ENCODE data around the gene TUBA1B. TPM values are rescaled to one million over a fixed set of nuclear protein-coding genes. Genes with fewer than 3 reads are reported as not detected.
"Not testable (repeated sequence)": the region's sequence is repeated elsewhere in the genome, so short reads cannot be mapped to it uniquely, and the experiment has no call there.

The TUBA1B gene
- total RNA-seq (941 TPM), polyA plus RNA-seq (999 TPM)

DNA sequence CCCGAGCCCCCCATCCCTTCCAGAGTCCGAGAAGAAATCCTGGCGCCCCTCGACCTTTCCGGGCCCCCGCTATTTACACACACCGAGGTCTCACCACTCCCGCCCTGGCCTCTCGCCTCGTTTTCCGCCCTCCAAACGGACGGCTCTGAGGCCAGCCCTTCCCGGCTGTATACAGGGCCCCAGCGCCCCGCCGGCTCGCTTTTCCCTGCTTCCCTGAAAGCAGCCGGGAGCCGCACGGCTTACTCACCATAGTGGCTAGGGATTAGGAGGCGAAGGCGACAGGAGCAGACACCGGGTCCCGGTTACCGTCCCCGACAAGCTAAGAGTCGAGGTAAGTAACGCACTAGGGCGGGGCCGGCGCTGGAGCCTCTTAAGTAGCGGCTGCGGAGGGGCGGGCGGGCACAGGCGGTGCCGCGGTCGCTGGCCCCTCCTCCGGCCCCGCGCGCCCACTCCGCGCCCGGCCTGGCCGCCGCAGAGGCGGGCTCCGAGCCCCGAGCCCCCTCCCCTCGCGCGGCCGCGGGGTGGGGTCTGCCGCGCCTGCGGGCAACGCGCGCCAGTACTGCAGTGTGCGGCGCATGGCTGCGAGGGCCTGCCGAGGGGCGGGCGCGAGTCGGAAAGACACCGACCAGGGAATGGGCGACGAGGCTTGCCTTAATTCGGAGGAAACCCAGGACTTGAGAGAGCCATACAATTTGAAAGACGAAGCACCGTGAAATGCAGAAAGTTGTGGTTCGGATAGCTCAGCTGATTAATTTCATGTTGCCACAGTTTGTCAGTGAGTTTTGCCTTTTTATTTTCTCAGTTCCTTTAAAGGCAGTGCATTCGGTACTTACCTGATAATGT lies at the start of gene TUBA1B:
TUBA1B (minus strand) TSS at position 345 of the 843 bp plus-strand sequence; CDS start at position 250, 95 bp downstream.
- peak; percentile 74 for DNase-seq (ENCODE audit: extremely low spot score)
- Histone ChIP-seq H3K4me3 (ENCODE audit: low read depth, low read length) (peak within 1 kb of the TSS; percentile 86), H3K27ac (ENCODE audit: low read depth) (peak within 1 kb of the TSS; percentile 100), H3K36me3 (ENCODE audit: insufficient read depth) (peaks cover 5% of the 10 kb centered on the region), H3K4me1 (ENCODE audit: insufficient read depth) (no peaks in the 10 kb centered on the region)
- under 1% methylated on average over 79 of the region's 79 CpGs for WGBS

DNA sequence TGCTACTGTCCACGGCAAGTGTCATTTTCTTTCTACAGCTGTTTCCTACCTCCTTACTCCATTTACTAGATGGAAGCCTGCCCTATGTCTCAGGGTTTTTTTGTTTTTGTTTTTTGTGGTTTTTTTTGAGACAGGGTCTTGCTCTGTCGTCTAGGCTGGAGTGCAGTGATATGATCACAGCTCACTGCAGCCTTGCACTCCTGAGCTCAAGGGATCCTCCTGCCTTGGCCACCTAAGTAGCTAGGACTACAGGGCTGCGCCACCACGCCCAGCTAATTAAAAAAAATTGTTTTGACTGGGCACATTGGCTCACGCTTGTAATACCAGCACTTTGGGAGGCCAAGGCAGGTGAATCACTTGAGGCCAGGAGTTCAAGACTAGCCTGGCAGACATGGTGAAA lies 43.0 kb upstream of the TUBA1B start:
- Histone ChIP-seq H3K36me3 (ENCODE audit: insufficient read depth) (no peaks in the 10 kb centered on the region), H3K4me1 (ENCODE audit: insufficient read depth) (no peaks in the 10 kb centered on the region), H3K4me3 (ENCODE audit: low read depth, low read length) (no peak overlapping the region), H3K27ac (ENCODE audit: low read depth) (no peak overlapping the region)
- 84% methylated on average over 5 of the region's 5 CpGs for WGBS
- DNase-seq (ENCODE audit: extremely low spot score) = no peak

DNA sequence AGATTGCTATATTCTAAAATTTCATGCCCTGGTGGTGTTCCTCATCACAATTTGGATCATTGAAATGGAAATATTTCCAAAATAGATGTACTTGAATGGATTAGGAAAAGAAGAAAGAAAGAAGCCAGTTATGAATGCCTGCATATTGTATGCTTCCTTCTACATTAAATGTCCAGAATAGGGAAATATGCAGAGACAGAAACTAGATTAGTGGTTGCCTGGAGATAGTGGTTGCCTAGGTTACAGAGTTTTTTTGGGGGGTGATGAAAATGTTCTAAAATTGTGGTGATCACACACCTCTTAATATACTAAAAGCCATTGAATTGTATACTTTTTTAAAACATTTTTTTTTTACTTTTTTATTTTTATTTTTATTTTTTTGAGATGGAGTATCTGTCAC lies 39.7 kb upstream of the TUBA1B start:
- no peak overlapping the region for H3K27ac ChIP-seq (ENCODE audit: low read depth)
- H3K36me3 ChIP-seq (ENCODE audit: insufficient read depth) = no peaks in the 10 kb centered on the region
- H3K4me3 ChIP-seq (ENCODE audit: low read depth, low read length) = no peak overlapping the region
- no peak for DNase-seq (ENCODE audit: extremely low spot score)
- no peaks in the 10 kb centered on the region for H3K4me1 ChIP-seq (ENCODE audit: insufficient read depth)

DNA sequence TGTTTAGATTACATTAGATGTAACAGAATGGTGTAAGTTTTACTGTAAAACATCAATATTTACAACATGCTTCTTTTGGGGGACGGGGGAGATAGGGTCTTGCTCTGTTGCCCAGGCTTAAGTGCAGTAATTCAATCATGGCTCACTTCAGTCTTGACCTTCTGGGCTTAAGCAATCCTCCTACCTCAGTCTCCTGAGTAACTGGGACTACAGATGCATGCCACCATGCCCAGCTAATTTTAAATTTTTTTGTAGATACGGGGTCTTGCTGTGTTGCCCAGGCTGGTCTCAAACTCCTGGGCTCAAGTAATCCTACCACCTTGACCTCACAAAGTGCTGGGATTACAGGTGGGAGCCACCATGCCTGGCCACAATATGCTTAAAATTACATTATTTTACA lies 33.9 kb upstream of the TUBA1B start:
- Histone ChIP-seq H3K4me1 (ENCODE audit: insufficient read depth) (no peaks in the 10 kb centered on the region), H3K4me3 (ENCODE audit: low read depth, low read length) (no peak overlapping the region), H3K36me3 (ENCODE audit: insufficient read depth) (no peaks in the 10 kb centered on the region), H3K27ac (ENCODE audit: low read depth) (no peak overlapping the region)
- DNase-seq (ENCODE audit: extremely low spot score) = no peak
- 89% methylated on average over 2 of the region's 2 CpGs for WGBS

DNA sequence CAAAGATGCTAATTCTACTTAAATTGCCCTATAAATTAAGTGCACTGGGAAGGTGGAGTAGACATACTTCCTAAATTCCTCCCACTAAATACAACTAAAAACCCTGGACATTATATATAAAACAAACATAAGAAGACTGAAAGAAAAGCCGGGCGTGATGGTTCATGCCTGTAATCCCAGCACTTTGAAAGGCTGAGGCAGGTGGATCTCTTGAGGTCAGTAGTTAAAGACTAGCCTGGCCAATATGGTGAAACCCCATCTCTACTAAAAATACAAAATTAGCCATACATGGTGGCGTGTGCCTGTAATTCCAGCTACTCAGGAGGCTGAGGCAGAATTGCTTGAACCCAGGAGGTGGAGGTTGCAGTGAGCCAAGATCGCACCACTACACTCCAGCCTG lies 30.7 kb upstream of the TUBA1B start:
- WGBS = 88% methylated on average over 4 of the region's 4 CpGs
- not testable (repeated sequence) for H3K27ac ChIP-seq (ENCODE audit: low read depth); DNase-seq (ENCODE audit: extremely low spot score); H3K4me1 ChIP-seq (ENCODE audit: insufficient read depth); H3K36me3 ChIP-seq (ENCODE audit: insufficient read depth); H3K4me3 ChIP-seq (ENCODE audit: low read depth, low read length)

DNA sequence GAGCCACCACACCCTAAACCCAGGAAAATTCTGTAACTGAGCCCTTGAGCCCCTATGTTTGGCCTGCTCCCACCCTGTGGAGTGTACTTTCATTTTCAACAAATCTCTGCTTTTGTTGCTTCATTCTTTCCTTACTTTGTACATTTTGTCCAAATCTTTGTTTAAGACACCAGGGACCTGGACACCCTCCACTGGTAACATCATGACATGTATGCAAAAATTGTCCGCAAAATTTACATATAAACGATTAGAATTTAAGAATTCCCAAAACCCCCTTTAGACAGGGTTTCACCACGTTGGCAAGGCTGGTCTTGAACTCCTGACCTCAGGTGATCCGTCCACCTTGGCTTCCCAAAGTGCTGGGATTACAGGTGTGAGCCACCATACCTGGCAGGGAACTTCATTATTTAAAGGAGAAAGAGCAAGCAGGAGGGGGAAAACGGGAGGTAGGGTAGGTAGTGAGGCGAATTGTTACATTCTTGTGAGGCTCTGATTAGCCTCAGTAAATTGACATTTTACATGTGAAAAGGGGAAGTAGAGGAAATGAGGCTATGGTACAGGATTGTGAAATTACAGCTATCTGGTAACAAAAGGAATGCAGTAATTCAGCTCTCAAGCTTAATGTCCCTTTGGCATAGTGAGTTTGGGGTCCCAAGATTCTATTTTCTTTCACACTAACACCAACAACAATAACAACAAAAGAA lies 30.0 kb upstream of the TUBA1B start:
- DNase-seq (ENCODE audit: extremely low spot score) = no peak
- Histone ChIP-seq H3K27ac (ENCODE audit: low read depth) (no peak overlapping the region), H3K4me1 (ENCODE audit: insufficient read depth) (no peaks in the 10 kb centered on the region), H3K36me3 (ENCODE audit: insufficient read depth) (no peaks in the 10 kb centered on the region), H3K4me3 (ENCODE audit: low read depth, low read length) (no peak overlapping the region)
- WGBS = 72% methylated on average over 6 of the region's 6 CpGs

DNA sequence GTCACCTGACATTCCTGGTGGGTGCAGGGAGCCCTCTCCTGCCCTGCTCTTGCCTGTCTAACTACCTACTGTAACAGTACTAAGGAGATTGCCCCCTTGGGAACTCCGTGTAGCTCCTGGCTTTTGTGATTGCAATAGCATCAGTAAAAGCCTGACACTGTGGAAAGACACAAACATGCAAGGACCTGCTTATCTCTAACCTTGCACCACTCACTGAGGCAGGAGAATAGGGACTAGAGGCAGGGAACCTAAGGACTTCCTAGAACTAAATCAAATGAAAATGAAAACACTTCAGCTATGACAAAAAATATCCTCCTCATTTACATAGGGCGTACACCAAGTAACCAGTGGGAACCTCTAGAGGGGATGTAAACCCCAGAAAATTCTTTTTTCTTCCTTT lies 29.2 kb upstream of the TUBA1B start:
- Histone ChIP-seq H3K4me1 (ENCODE audit: insufficient read depth) (no peaks in the 10 kb centered on the region), H3K27ac (ENCODE audit: low read depth) (no peak overlapping the region), H3K36me3 (ENCODE audit: insufficient read depth) (no peaks in the 10 kb centered on the region), H3K4me3 (ENCODE audit: low read depth, low read length) (no peak overlapping the region)
- WGBS = 70% methylated on average over 2 of the region's 2 CpGs
- DNase-seq (ENCODE audit: extremely low spot score) = no peak

DNA sequence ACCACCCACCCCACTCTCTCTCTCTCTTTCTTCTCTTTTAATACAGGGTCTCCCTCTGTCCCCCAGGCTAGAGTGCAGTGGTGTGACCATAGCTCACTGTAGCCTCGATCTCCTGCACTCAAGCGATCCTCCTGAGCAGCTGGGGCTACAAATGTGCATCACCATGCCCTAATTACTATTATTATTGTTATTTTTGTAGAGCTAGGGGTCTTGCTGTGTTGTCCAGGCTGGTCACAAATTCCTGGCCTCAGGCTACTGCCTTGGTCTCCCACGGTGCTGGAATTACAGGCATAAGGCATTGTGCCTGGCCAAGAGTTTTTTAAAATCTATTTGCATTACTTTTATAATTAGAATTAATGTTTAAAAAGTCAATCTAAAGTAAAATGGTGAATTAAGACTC lies 23.0 kb upstream of the TUBA1B start:
- no peak for DNase-seq (ENCODE audit: extremely low spot score)
- Histone ChIP-seq H3K4me3 (ENCODE audit: low read depth, low read length) (no peak overlapping the region), H3K4me1 (ENCODE audit: insufficient read depth) (no peaks in the 10 kb centered on the region), H3K36me3 (ENCODE audit: insufficient read depth) (no peaks in the 10 kb centered on the region), H3K27ac (ENCODE audit: low read depth) (no peak overlapping the region)
- 87% methylated on average over 3 of the region's 3 CpGs for WGBS

DNA sequence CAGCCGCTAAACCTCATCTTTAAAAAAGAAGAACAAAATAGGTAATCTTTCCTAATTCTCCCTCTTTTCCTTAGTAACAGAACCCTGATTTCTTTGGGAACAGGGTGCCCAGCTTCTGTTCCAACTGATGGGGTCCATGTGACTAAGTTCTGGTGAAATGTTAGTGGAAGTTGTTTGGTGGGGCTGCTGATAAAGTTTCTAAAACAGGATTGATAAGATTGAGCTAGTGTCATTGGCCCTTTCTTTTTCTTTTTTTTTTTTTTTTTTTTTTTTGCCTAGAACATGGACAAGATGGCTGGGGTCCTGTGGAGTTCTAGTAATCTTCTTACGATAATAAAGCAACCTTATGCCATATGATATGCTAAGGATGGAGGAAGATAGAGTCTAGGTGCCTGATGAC lies 16.2 kb upstream of the TUBA1B start:
- DNase-seq (ENCODE audit: extremely low spot score) = no peak
- WGBS = 97% methylated on average over 2 of the region's 2 CpGs
- Histone ChIP-seq H3K4me3 (ENCODE audit: low read depth, low read length) (no peak overlapping the region), H3K27ac (ENCODE audit: low read depth) (no peak overlapping the region), H3K36me3 (ENCODE audit: insufficient read depth) (no peaks in the 10 kb centered on the region), H3K4me1 (ENCODE audit: insufficient read depth) (no peaks in the 10 kb centered on the region)

DNA sequence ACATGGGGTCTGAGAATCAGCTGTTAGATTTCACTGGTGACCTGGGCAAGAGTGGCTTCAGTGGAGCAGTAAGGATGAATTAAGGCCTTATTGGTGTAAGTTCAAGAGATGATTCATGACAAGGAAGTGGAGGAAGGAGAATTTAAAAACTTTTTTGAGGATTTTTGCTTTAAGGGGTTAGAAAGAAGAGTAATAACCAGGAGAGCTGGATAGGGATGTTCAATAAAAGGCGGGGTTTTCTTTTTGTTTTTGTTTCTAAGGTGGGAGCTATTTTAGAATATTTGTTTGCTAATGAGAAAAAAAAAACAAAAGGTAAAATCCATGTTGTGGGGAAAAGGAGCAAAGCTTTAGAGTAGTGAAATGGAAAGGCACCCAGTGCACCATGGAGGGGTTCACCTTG lies 15.2 kb upstream of the TUBA1B start:
- no peak overlapping the region for H3K27ac ChIP-seq (ENCODE audit: low read depth)

DNA sequence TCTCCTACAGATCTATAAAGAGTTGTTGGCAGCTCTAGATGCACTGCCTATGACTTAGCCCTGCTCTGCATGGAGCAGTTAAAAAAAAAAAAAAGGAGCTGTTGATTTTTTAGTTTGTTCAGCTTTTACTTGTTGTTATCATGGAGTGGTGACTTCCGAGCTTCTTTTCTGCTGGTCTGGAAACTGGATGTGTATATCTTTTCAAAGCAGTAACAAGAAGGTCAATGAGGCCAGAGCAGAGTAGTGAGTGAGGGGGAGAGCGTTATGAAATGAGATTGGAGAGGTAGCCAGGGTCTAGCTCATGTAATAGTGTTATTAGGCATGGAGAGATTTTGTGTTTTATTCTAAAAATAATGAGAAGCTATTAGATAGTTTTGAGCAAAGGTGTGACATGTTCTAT lies 13.2 kb upstream of the TUBA1B start:
- H3K36me3 ChIP-seq (ENCODE audit: insufficient read depth) = no peaks in the 10 kb centered on the region
- H3K4me1 ChIP-seq (ENCODE audit: insufficient read depth) = no peaks in the 10 kb centered on the region
- 83% methylated on average over 2 of the region's 2 CpGs for WGBS
- DNase-seq (ENCODE audit: extremely low spot score) = no peak
- H3K4me3 ChIP-seq (ENCODE audit: low read depth, low read length) = no peak overlapping the region
- no peak overlapping the region for H3K27ac ChIP-seq (ENCODE audit: low read depth)

More for the DNA sequence above, 15.2 kb upstream of the TUBA1B start:
- H3K4me3 ChIP-seq (ENCODE audit: low read depth, low read length) = no peak overlapping the region
- 98% methylated on average over 1 of the region's 1 CpG for WGBS
- H3K4me1 ChIP-seq (ENCODE audit: insufficient read depth) = no peaks in the 10 kb centered on the region
- no peak for DNase-seq (ENCODE audit: extremely low spot score)
- H3K36me3 ChIP-seq (ENCODE audit: insufficient read depth) = no peaks in the 10 kb centered on the region

DNA sequence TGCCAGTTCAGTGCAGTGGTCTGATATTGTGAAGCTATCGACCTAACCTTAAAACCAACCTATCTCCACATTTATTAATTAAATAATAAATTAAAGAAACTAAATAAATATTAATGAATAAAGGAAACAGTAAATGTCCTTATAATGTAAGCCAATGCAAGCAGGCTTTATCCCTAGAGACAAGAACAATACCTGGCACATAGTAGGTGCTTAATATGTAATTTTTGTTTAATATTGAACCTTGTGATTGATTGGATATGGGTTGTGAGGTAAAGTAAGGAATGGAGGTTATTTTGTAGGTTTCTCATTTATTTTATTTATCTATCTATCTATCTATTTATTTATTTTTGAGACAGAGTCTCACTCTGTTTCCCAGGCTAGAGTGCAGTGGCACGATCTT lies 7.8 kb upstream of the TUBA1B start:
- 88% methylated on average over 2 of the region's 2 CpGs for whole genome bisulfite sequencing
- no peaks in the 10 kb centered on the region for H3K36me3 ChIP-seq (ENCODE audit: insufficient read depth)
- no peaks in the 10 kb centered on the region for H3K4me1 ChIP-seq (ENCODE audit: insufficient read depth)
- no peak overlapping the region for H3K27ac ChIP-seq (ENCODE audit: low read depth)
- H3K4me3 ChIP-seq (ENCODE audit: low read depth, low read length) = no peak overlapping the region
- no peak for DNase-seq (ENCODE audit: extremely low spot score)

DNA sequence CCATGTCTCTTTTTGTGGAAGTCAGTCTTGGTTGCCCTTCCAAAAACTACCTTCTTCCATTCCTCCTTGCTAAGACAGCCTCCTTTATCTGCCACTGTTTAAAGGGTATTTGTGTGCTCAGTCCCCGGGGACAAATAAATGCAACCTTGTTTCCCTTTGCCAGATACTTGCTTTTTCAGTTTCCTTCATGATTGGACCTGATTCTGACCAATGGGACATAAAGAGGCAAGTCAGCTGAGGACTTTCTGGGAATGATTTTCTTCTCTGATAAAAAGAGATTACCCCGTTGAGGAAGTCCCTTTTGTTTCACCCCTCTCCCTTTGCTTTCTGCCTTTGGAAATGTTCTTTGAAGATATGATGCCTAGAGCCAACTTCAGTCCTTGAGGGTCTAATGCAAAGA lies 7.4 kb upstream of the TUBA1B start:
- Histone ChIP-seq H3K4me3 (ENCODE audit: low read depth, low read length) (no peak overlapping the region), H3K36me3 (ENCODE audit: insufficient read depth) (no peaks in the 10 kb centered on the region), H3K4me1 (ENCODE audit: insufficient read depth) (no peaks in the 10 kb centered on the region), H3K27ac (ENCODE audit: low read depth) (no peak overlapping the region)
- WGBS = 50% methylated on average over 2 of the region's 2 CpGs
- DNase-seq (ENCODE audit: extremely low spot score) = no peak

DNA sequence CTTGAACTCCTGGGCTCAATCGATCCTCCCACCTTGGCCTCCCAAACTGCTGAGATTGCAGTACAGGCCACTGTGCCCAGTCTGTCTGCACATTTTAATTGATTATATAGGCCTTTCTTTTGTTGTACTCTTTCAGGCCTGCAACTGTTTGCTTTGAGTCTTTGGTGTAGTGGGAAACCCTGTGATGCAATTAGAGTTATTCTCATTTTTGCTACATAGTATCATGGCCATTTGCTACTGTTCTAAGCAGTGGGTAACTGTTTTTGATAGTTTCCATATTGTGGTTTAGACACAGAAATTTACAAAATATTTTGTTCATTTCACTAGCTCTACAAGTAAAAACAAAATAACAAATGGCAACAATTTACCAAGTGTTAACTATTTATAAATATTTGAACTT lies 6.3 kb upstream of the TUBA1B start:
- no peaks in the 10 kb centered on the region for H3K36me3 ChIP-seq (ENCODE audit: insufficient read depth)
- H3K4me3 ChIP-seq (ENCODE audit: low read depth, low read length) = no peak overlapping the region
- H3K27ac ChIP-seq (ENCODE audit: low read depth) = no peak overlapping the region
- no peak for DNase-seq (ENCODE audit: extremely low spot score)
- 96% methylated on average over 1 of the region's 1 CpG for WGBS
- no peaks in the 10 kb centered on the region for H3K4me1 ChIP-seq (ENCODE audit: insufficient read depth)

Data from urinary bladder (tissue), 4 donors.